GM10248 (cell line): ENCODE measurements around the gene SLC4A1.

Source experiments
- CTCF ChIA-PET: fragments of 300-600 bp; sonication (Branson Sonifier 250); formaldehyde crosslinking; extraction: SDS; loops from one replicate; lab custom pipeline; 2021; ENCODE audit warnings: antibody characterized with exemption; lab: Yijun Ruan, JAX
- POLR2A ChIA-PET: fragments of 350-650 bp; sonication (Branson Sonifier 250); formaldehyde crosslinking; extraction: SDS; loops from one replicate; lab custom pipeline; 2020; ENCODE audit warnings: antibody characterized with exemption; lab: Yijun Ruan, JAX
- DNase-seq: peaks from one replicate; pipeline ENCODE4 v3.0.0; 2012; ENCODE audit errors: extremely low spot score
- CTCF ChIP-seq: IDR thresholded peaks from 2 replicates; pipeline ENCODE4 v1.5.1; 2012; ENCODE audit warnings: mild to moderate bottlenecking, low read depth; ENCODE audit errors: extremely low read depth, missing control alignments, control extremely low read depth

Gene SLC4A1

GRCh38 chr17:44216173-44216572 lies 51.8 kb downstream of the SLC4A1 start:
- CTCF ChIA-PET = interaction anchor here (1.0 to 15.0 kb wide), 9 partner anchors 10 to 306 kb away, joined by 3 to 234 read pairs (median 4); partner anchors contain the start of gene GRN
- no peak for TF ChIP-seq CTCF
- POLR2A ChIA-PET = interaction anchor here (1.0 kb wide), 1 partner anchor 17 kb away, joined by 4 read pairs; no protein-coding TSS in a partner anchor
- no peak for DNase-seq

DNA sequence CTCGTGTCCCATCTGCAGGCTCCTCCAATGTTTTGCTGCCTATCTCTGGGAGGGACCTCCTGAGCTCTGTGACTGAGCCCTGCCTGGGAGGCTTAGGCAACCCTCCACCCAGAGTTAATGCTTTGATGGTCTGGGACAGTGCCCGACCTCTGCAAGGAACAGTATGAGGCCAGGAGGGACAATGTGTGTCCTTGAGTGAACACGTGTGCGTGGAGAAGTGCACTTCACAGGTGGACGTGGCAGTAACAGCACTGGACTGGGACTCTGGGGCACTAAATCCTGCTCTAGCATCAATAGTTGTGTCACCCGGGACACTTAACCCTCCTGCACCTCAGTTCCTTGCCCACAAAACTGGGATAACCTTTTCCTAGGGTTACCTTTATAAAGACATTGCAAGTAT lies 53.0 kb downstream of the SLC4A1 start:
- no peak for TF ChIP-seq CTCF
- CTCF ChIA-PET = interaction anchor here (0.9 to 15.0 kb wide), 7 partner anchors 9 to 146 kb away, joined by 3 to 234 read pairs (median 5); no protein-coding TSS in a partner anchor

DNA sequence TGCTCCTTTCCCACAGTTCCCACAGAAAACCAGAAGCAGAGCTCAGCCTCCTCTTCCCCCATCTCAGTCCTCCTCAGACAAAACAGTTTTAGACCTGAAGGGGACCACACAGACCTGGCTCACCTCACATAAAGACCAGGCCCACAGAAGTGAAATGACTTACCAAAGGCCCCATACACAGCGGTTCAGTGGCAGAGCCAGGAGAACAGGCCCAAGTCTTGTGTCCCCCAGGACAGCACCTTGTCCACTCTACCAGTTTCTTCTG lies 53.8 kb downstream of the SLC4A1 start:
- TF ChIP-seq CTCF = no peak
- ChIA-PET POLR2A (interaction anchor here (0.9 kb wide), 1 partner anchor 131 kb away, joined by 3 read pairs; the partner anchor contains the start of gene GRN), CTCF (interaction anchor here (0.9 to 15.0 kb wide), 8 partner anchors 8 to 147 kb away, joined by 3 to 234 read pairs (median 4); no protein-coding TSS in a partner anchor)
- DNase-seq = no peak

More for the DNA sequence above, 53.0 kb downstream of the SLC4A1 start:
- no peak for DNase-seq
- POLR2A ChIA-PET = no interaction called here

GRCh38 chr17:44213403-44214229 lies 54.3 kb downstream of the SLC4A1 start:
- POLR2A ChIA-PET = interaction anchor here (0.9 kb wide), 1 partner anchor 132 kb away, joined by 3 read pairs; the partner anchor contains the start of gene GRN
- DNase-seq = no peak
- TF ChIP-seq CTCF = no peak
- CTCF ChIA-PET = interaction anchor here (0.7 to 15.0 kb wide), 9 partner anchors 11 to 148 kb away, joined by 3 to 234 read pairs (median 3); partner anchors contain the start of gene GRN

DNA sequence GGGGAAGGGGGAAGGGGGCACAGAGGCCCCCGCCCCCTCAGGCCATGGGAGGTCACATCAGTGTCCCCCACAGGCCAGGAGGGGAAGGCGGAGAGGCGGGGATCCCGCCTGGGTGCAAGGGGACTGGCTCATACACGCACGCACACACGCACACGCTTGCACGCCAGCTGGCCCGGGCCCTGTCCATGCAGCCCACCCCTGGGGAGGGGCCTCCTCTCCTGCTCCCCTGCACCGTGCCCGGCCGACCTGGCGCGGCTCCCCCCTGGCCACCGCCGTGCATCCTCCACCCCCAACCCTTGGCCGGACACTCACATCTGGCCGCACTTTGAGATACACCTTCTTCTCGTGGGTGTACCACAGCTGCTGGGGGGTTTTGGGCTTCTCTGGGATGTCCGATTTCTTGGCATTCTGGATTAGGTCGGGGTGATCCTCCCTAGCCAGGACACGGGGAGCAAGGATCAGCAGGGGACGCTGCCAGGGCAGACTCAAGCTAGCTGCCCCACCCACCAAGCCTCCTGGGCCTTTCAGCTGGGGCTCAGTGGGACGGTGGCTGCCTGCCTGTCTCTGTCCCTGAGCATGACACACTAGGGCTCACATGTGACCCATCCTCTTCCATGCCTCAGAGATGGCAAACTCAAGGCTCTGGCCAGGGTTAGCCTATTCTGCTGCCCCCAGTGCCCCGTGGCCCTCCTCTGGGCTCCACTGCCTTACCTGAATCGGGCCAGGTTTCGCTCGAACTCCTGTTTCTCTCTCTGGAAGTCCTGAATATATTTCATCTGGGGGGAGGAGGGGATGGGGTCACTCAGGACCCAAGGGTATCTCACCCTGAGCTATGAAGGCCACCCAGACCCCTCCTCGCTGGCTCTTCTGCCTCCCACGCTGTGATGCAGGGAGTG lies 55.2 kb downstream of the SLC4A1 start:
- ChIA-PET POLR2A (no interaction called here), CTCF (interaction anchor here (0.7 to 15.0 kb wide), 10 partner anchors 7 to 143 kb away, joined by 3 to 234 read pairs (median 40); partner anchors contain the start of genes ATXN7L3, GRN and UBTF)
- no peak for DNase-seq
- no peak for TF ChIP-seq CTCF
